IPS-20b (cell line): ENCODE measurements around the gene UBP1.
"Not testable (repeated sequence)": the region's sequence is repeated elsewhere in the genome, so short reads cannot be mapped to it uniquely, and the experiment has no call there.

Experiments used
- H3K27ac ChIP-seq: one replicate; pipeline ENCODE4 v1.5.1; 2013; ENCODE audit warnings: low read length
- H3K27me3 ChIP-seq: 2 replicates; pipeline ENCODE4 v1.6.1; 2013; ENCODE audit warnings: mild to moderate bottlenecking, low read length, inconsistent platforms; ENCODE audit not compliant: insufficient read depth
- H3K36me3 ChIP-seq: 2 replicates; pipeline ENCODE4 v1.6.1; 2013; ENCODE audit warnings: low read depth, mild to moderate bottlenecking, inconsistent platforms, low read length, moderate library complexity; ENCODE audit not compliant: insufficient read depth
- H3K4me1 ChIP-seq: 2 replicates; pipeline ENCODE4 v1.6.1; 2013; ENCODE audit warnings: mild to moderate bottlenecking, control low read depth, inconsistent platforms, low read length, moderate library complexity; ENCODE audit not compliant: insufficient read depth
- H3K4me3 ChIP-seq: 2 replicates; pipeline ENCODE4 v1.5.1; 2013; ENCODE audit warnings: mild to moderate bottlenecking, low read length, inconsistent platforms
- H3K9ac ChIP-seq: 2 replicates; pipeline ENCODE4 v1.6.1; 2013; ENCODE audit warnings: low read depth, mild to moderate bottlenecking, inconsistent platforms, low read length, moderate library complexity
- H3K9me3 ChIP-seq: 2 replicates; pipeline ENCODE4 v1.6.1; 2013; ENCODE audit warnings: mild to moderate bottlenecking, low read depth, low read length, inconsistent platforms; ENCODE audit not compliant: insufficient read depth

Gene UBP1

GRCh38 chr3:33430571-33430970 is 9.6 kb downstream of the UBP1 start:
- Histone ChIP-seq H3K9ac (peak overlapping the region; percentile 4; the same call in 1 of the 2 replicates), H3K9me3 (no peaks in the 10 kb centered on the region; the same call in 1 of the 2 replicates), H3K4me1 (peaks cover 51% of the 10 kb centered on the region), H3K27me3 (no peaks in the 10 kb centered on the region), H3K4me3 (no peak overlapping the region), H3K36me3 (no peaks in the 10 kb centered on the region), H3K27ac (no peak overlapping the region)

GRCh38 chr3:33430061-33430460 is 10.1 kb downstream of the UBP1 start:
- H3K27ac ChIP-seq = no peak overlapping the region
- peaks cover 2% of the 10 kb centered on the region for H3K36me3 ChIP-seq
- H3K4me1 ChIP-seq = peaks cover 56% of the 10 kb centered on the region
- no peak overlapping the region for H3K4me3 ChIP-seq
- H3K27me3 ChIP-seq = no peaks in the 10 kb centered on the region
- H3K9me3 ChIP-seq = no peaks in the 10 kb centered on the region; the same call in 1 of the 2 replicates
- peak overlapping the region; percentile 4; the same call in 1 of the 2 replicates for H3K9ac ChIP-seq

GRCh38 chr3:33429306-33429705 is 10.9 kb downstream of the UBP1 start:
- not testable (repeated sequence) for H3K9me3 ChIP-seq, H3K27ac ChIP-seq, H3K36me3 ChIP-seq, H3K4me3 ChIP-seq, H3K27me3 ChIP-seq, H3K9ac ChIP-seq
- H3K4me1 ChIP-seq = peaks cover 59% of the 10 kb centered on the region

GRCh38 chr3:33428734-33429133 is 11.5 kb downstream of the UBP1 start:
- no peak overlapping the region for H3K9ac ChIP-seq
- peaks cover 59% of the 10 kb centered on the region for H3K4me1 ChIP-seq
- no peak overlapping the region for H3K27ac ChIP-seq
- no peaks in the 10 kb centered on the region; the same call in 1 of the 2 replicates for H3K9me3 ChIP-seq
- H3K36me3 ChIP-seq = peaks cover 15% of the 10 kb centered on the region
- H3K27me3 ChIP-seq = no peaks in the 10 kb centered on the region
- no peak overlapping the region for H3K4me3 ChIP-seq

GRCh38 chr3:33426630-33427317 is 13.4 kb downstream of the UBP1 start:
- Histone ChIP-seq H3K4me3 (peak overlapping the region; percentile 55), H3K27ac (no peak overlapping the region), H3K9me3 (no peaks in the 10 kb centered on the region; the same call in 1 of the 2 replicates), H3K4me1 (peaks cover 59% of the 10 kb centered on the region), H3K36me3 (peaks cover 28% of the 10 kb centered on the region), H3K27me3 (no peaks in the 10 kb centered on the region), H3K9ac (no peak overlapping the region)

- Histone ChIP-seq H3K4me3 (peak overlapping the region; percentile 55), H3K4me1 (peaks cover 59% of the 10 kb centered on the region)
Measured at GRCh38 chr3:33426068-33426467, 14.1 kb downstream of the UBP1 start.

GRCh38 chr3:33425453-33425852 is 14.8 kb downstream of the UBP1 start:
- H3K4me1 ChIP-seq = peaks cover 52% of the 10 kb centered on the region
- peaks cover 37% of the 10 kb centered on the region for H3K36me3 ChIP-seq

More at GRCh38 chr3:33426068-33426467, 14.1 kb downstream of the UBP1 start:
- peaks cover 34% of the 10 kb centered on the region for H3K36me3 ChIP-seq
- no peaks in the 10 kb centered on the region; the same call in 1 of the 2 replicates for H3K9me3 ChIP-seq
- H3K9ac ChIP-seq = no peak overlapping the region
- no peak overlapping the region for H3K27ac ChIP-seq
- no peaks in the 10 kb centered on the region for H3K27me3 ChIP-seq

GRCh38 chr3:33424606-33425452 is 15.4 kb downstream of the UBP1 start:
- Histone ChIP-seq H3K36me3 (peaks cover 42% of the 10 kb centered on the region), H3K9ac (no peak overlapping the region), H3K27me3 (no peaks in the 10 kb centered on the region), H3K4me3 (0 out of 2 replicates have a peak overlapping the region, but pooled peaks have one; percentile 36), H3K27ac (no peak overlapping the region), H3K9me3 (no peaks in the 10 kb centered on the region; the same call in 1 of the 2 replicates), H3K4me1 (peaks cover 46% of the 10 kb centered on the region)

More at GRCh38 chr3:33425453-33425852, 14.8 kb downstream of the UBP1 start:
- Histone ChIP-seq H3K4me3 (peak overlapping the region; percentile 36; the same call in 1 of the 2 replicates), H3K27me3 (no peaks in the 10 kb centered on the region), H3K9me3 (no peaks in the 10 kb centered on the region; the same call in 1 of the 2 replicates), H3K9ac (no peak overlapping the region), H3K27ac (no peak overlapping the region)

GRCh38 chr3:33420966-33421365 is 19.2 kb downstream of the UBP1 start:
- H3K9me3 ChIP-seq = no peaks in the 10 kb centered on the region
- peaks cover 71% of the 10 kb centered on the region for H3K36me3 ChIP-seq
- H3K27ac ChIP-seq = no peak overlapping the region
- no peak overlapping the region for H3K4me3 ChIP-seq
- no peak overlapping the region for H3K9ac ChIP-seq
- no peaks in the 10 kb centered on the region for H3K27me3 ChIP-seq
- H3K4me1 ChIP-seq = peaks cover 10% of the 10 kb centered on the region; the same call in 1 of the 2 replicates

GRCh38 chr3:33419948-33420347 is 20.3 kb downstream of the UBP1 start:
- Histone ChIP-seq H3K4me3 (no peak overlapping the region), H3K27me3 (no peaks in the 10 kb centered on the region), H3K36me3 (peaks cover 78% of the 10 kb centered on the region), H3K9me3 (no peaks in the 10 kb centered on the region), H3K4me1 (peaks cover 2% of the 10 kb centered on the region; the same call in 1 of the 2 replicates), H3K27ac (no peak overlapping the region), H3K9ac (no peak overlapping the region)

- Histone ChIP-seq H3K27ac (no peak overlapping the region), H3K9me3 (no peaks in the 10 kb centered on the region), H3K36me3 (peaks cover 81% of the 10 kb centered on the region), H3K4me1 (no peaks in the 10 kb centered on the region), H3K27me3 (no peaks in the 10 kb centered on the region), H3K4me3 (no peak overlapping the region), H3K9ac (no peak overlapping the region)
Measured at GRCh38 chr3:33417066-33417673, 23.0 kb downstream of the UBP1 start.
